HepG2 (cell line): ENCODE measurements around the gene CCBE1. TPM values are rescaled to one million over a fixed set of nuclear protein-coding genes. Genes with fewer than 3 reads are reported as not detected.

Source experiments
- ADNP ChIP-seq: sonication (generic); formaldehyde crosslinking; IDR thresholded peaks from 2 replicates; pipeline ENCODE4 v1.4.0; 2020; ENCODE audit warnings: missing genetic modification reagents
- CAMTA2 ChIP-seq: sonication (generic); formaldehyde crosslinking; IDR thresholded peaks from 2 replicates; pipeline ENCODE4 v1.4.0; 2020; ENCODE audit warnings: mild to moderate bottlenecking, missing genetic modification reagents, borderline replicate concordance
- GATA4 ChIP-seq: sonication (generic); IDR thresholded peaks from 2 replicates; pipeline ENCODE4 v1.6.1; 2016; ENCODE audit warnings: antibody characterized with exemption, low read depth, borderline replicate concordance
- MED1 ChIP-seq: sonication (generic); formaldehyde crosslinking; IDR thresholded peaks from 2 replicates; pipeline ENCODE4 v1.4.0; 2020; ENCODE audit warnings: missing genetic modification reagents
- MNT ChIP-seq: fragments of 450-650 bp; IDR thresholded peaks from 2 replicates; pipeline ENCODE4 v1.6.1; 2016
- NR2F6 ChIP-seq, 2 experiments: IDR thresholded peaks; 2 replicates each; pipeline ENCODE4 v1.6.1; 2016; ENCODE audit warnings: antibody characterized with exemption in 1 of 2, mild to moderate bottlenecking in 1 of 2
- PAXIP1 ChIP-seq: sonication (generic); formaldehyde crosslinking; conservative IDR thresholded peaks from 2 replicates; pipeline ENCODE4 v1.4.0; 2020; ENCODE audit warnings: mild to moderate bottlenecking, missing genetic modification reagents, moderate library complexity
- RCOR2 ChIP-seq: IDR thresholded peaks from 2 replicates; pipeline ENCODE4 v1.6.1; 2016; ENCODE audit warnings: missing biosample characterization, missing genetic modification reagents
- SIN3B ChIP-seq: fragments of 150-350 bp; IDR thresholded peaks from 2 replicates; pipeline ENCODE4 v1.6.1; 2014; ENCODE audit warnings: low read length
- SNAI1 ChIP-seq: sonication (generic); formaldehyde crosslinking; IDR thresholded peaks from 2 replicates; pipeline ENCODE4 v1.5.0; 2020; ENCODE audit warnings: mild to moderate bottlenecking, missing genetic modification reagents, borderline replicate concordance
- SP2 ChIP-seq: sonication (generic); formaldehyde crosslinking; IDR thresholded peaks from 2 replicates; pipeline ENCODE4 v1.5.1; 2020; ENCODE audit warnings: mild to moderate bottlenecking, missing genetic modification reagents
- TRIM22 ChIP-seq: fragments of 450-650 bp; IDR thresholded peaks from 2 replicates; pipeline ENCODE4 v1.6.1; 2017
- ZNF367 ChIP-seq: sonication (generic); formaldehyde crosslinking; IDR thresholded peaks from 2 replicates; pipeline ENCODE4 v1.4.0; 2020; ENCODE audit warnings: missing genetic modification reagents, borderline replicate concordance
- ZNF414 ChIP-seq: sonication (generic); formaldehyde crosslinking; IDR thresholded peaks from 2 replicates; pipeline ENCODE4 v1.5.0; 2020; ENCODE audit warnings: missing genetic modification reagents
- ZNF432 ChIP-seq: sonication (generic); formaldehyde crosslinking; IDR thresholded peaks from 2 replicates; pipeline ENCODE4 v1.5.0; 2020; ENCODE audit warnings: missing genetic modification reagents, mild to moderate bottlenecking, borderline replicate concordance
- ZNF562 ChIP-seq: sonication (generic); formaldehyde crosslinking; IDR thresholded peaks from 2 replicates; pipeline ENCODE4 v1.8.0; 2022; ENCODE audit warnings: missing genetic modification reagents, borderline replicate concordance
- polyA plus RNA-seq, 8 experiments: library from polyadenylated mRNA; depleted of rRNA in 3 of 8; stranded (reverse) in 7 of 8; unstranded in 1 of 8; fragments of >200 nt; fragmentation: Illumina TruSeq in 4 of 8; extraction: Trizol in 4 of 8; gene quantifications; 2 replicates each; pipeline versions ENCODE4 v1.2.1 to v1.2.3, GENCODE V29; 2011 to 2016; ENCODE audit warnings: low read depth in 4 of 8, missing spikeins in 1 of 8, mixed read lengths in 1 of 8; ENCODE audit not compliant: insufficient read depth in 1 of 8
- total RNA-seq, 5 experiments: library from RNA; depleted of rRNA; stranded (reverse); fragments of >200 nt; fragmentation: Illumina TruSeq; extraction: Trizol; gene quantifications; 2 replicates each; pipeline ENCODE4 v1.2.3, GENCODE V29; 2016; ENCODE audit warnings: low read depth in 1 of 5
- TF ChIP-seq, protein P1 (sequence below): sonication (generic); formaldehyde crosslinking; IDR thresholded peaks from 2 replicates; pipeline ENCODE4 v1.4.0; 2020; ENCODE audit warnings: missing genetic modification reagents, borderline replicate concordance

The CCBE1 gene
- total and polyA plus RNA-seq, 2 of the 13 experiments (the other 11 are each of a cell fraction or from before 2014, with no cell fraction given), result not detected

DNA sequence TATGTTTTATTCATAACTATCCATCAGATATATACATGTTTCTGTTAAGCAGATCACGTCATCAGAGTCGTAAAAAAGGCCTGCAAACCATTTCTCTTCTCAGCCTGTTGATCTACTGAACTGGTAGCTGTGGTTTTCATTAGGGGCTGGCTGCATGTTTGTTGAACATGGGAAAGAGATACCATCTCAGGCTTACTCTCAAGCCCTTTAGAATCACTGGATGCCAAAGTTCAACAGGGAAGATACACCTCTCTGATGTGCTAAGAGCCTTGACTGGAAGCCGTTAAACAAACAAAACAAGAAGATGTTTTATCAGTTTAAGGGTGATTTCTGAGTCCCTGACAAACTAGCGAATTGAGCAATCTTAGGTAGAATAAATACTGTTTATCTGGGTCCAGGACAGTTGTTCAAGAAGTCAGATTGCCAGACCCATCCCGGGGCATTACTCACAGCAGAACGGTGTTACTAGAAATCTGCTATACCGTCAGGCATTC lies 243.7 kb downstream of the CCBE1 start (continued):
- no peak for TF ChIP-seq TRIM22
- TF ChIP-seq CAMTA2 (CRISPR knock-in tag), result no peak
- no peak for TF ChIP-seq ZNF432 (CRISPR knock-in tag)
- TF ChIP-seq ZNF562 (CRISPR knock-in tag), result no peak
- peak; percentile 82 for TF ChIP-seq RCOR2 (CRISPR knock-in tag)
- TF ChIP-seq SIN3B, result no peak
- TF ChIP-seq ZNF367 (CRISPR knock-in tag), result no peak
- TF ChIP-seq MNT, result no peak
- no peak for TF ChIP-seq SP2 (CRISPR knock-in tag)
- TF ChIP-seq ADNP (CRISPR knock-in tag), result no peak
- peak; percentile 41; the same call in 1 of the 2 replicates for TF ChIP-seq MED1
- TF ChIP-seq, protein P1, sequence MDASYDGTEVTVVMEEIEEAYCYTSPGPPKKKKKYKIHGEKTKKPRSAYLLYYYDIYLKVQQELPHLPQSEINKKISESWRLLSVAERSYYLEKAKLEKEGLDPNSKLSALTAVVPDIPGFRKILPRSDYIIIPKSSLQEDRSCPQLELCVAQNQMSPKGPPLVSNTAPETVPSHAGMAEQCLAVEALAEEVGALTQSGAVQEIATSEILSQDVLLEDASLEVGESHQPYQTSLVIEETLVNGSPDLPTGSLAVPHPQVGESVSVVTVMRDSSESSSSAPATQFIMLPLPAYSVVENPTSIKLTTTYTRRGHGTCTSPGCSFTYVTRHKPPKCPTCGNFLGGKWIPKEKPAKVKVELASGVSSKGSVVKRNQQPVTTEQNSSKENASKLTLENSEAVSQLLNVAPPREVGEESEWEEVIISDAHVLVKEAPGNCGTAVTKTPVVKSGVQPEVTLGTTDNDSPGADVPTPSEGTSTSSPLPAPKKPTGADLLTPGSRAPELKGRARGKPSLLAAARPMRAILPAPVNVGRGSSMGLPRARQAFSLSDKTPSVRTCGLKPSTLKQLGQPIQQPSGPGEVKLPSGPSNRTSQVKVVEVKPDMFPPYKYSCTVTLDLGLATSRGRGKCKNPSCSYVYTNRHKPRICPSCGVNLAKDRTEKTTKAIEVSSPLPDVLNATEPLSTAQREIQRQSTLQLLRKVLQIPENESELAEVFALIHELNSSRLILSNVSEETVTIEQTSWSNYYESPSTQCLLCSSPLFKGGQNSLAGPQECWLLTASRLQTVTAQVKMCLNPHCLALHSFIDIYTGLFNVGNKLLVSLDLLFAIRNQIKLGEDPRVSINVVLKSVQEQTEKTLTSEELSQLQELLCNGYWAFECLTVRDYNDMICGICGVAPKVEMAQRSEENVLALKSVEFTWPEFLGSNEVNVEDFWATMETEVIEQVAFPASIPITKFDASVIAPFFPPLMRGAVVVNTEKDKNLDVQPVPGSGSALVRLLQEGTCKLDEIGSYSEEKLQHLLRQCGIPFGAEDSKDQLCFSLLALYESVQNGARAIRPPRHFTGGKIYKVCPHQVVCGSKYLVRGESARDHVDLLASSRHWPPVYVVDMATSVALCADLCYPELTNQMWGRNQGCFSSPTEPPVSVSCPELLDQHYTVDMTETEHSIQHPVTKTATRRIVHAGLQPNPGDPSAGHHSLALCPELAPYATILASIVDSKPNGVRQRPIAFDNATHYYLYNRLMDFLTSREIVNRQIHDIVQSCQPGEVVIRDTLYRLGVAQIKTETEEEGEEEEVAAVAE (CRISPR knock-in tag), result 0 out of 2 replicates have a peak, but pooled peaks have one; percentile 54
- peak; percentile 94; the same call in 1 of the 2 replicates for TF ChIP-seq GATA4
- no peak for TF ChIP-seq SNAI1 (CRISPR knock-in tag)
- TF ChIP-seq ZNF414 (CRISPR knock-in tag), result peak; percentile 64; the same call in 1 of the 2 replicates
- TF ChIP-seq NR2F6 (IDR thresholded peaks at IDR 0.05), result peak; percentile 95
- TF ChIP-seq NR2F6 (CRISPR knock-in tag; IDR thresholded peaks at IDR 0.05), result peak; percentile 82
- TF ChIP-seq PAXIP1, result peak; percentile 91
